Measurements from ENCODE around the gene BRPF1. TPM values are rescaled to one million over a fixed set of nuclear protein-coding genes. Genes with fewer than 3 reads are reported as not detected.
"Not testable (repeated sequence)": the region's sequence is repeated elsewhere in the genome, so short reads cannot be mapped to it uniquely, and the experiment has no call there.

Gene BRPF1
- total and polyA plus RNA-seq, 10 donors, result 5.5 to 31.9 (median 26.6) TPM

GRCh38 chr3:9768141-9768775 lies 36.7 kb downstream of the BRPF1 start:
- intact Hi-C loops (cut with DNase I; ENCODE audit: low total_unique reads), result no loop called here
- Histone ChIP-seq H3K4me1 (peaks cover 6 to 56% (median 44%) of the 10 kb centered on the region in 6 donors), H3K4me3 (no peak overlapping the region), H3K27ac (peak overlapping the region in 3 of 8 donors; percentile 41 to 85 (median 72)), H3K27me3 (replicated peaks in 1 of 7) (peaks cover 0 to 11% (median 0%) of the 10 kb centered on the region in 7 donors), H3K9me3 (no peaks in the 10 kb centered on the region), H3K36me3 (peaks cover 0 to 27% (median 0%) of the 10 kb centered on the region in 6 donors)
- DNase-seq, result no peak
- WGBS, 5 donors, result 80 to 99% (median 86%) methylated on average over 5 to 6 of the region's 6 CpGs
- TF ChIP-seq CTCF (IDR thresholded peaks at IDR 0.05 in 8 of 11, conservative IDR thresholded peaks at IDR 0.05 in 3 of 11) (no peak), POLR2A (IDR thresholded peaks at IDR 0.05) (no peak), POLR2AphosphoS5 (IDR thresholded peaks at IDR 0.05) (no peak)

- Histone ChIP-seq H3K27ac (peak overlapping the region in 6 of 8 donors; percentile 69 to 85 (median 78)), H3K4me3 (peak overlapping the region in 7 of 8 donors; percentile 35 to 71 (median 47)), H3K27me3 (replicated peaks in 1 of 7) (peaks cover 0 to 11% (median 0%) of the 10 kb centered on the region in 7 donors), H3K36me3 (peaks cover 0 to 19% (median 0%) of the 10 kb centered on the region in 6 donors), H3K9me3 (no peaks in the 10 kb centered on the region), H3K4me1 (peaks cover 6 to 56% (median 44%) of the 10 kb centered on the region in 6 donors)
- no peak for DNase-seq
- 80 to 86% (median 85%) methylated on average over 5 of the region's 5 CpGs for WGBS, 5 donors
- intact Hi-C loops (cut with DNase I; ENCODE audit: low total_unique reads), result no loop called here
- TF ChIP-seq CTCF (IDR thresholded peaks at IDR 0.05 in 8 of 11, conservative IDR thresholded peaks at IDR 0.05 in 3 of 11) (no peak), POLR2A (IDR thresholded peaks at IDR 0.05) (no peak), POLR2AphosphoS5 (IDR thresholded peaks at IDR 0.05) (no peak)
These were observed 37.5 kb downstream of the BRPF1 start for GRCh38 chr3:9769012-9769411.

- WGBS, 5 donors, result 12 to 24% (median 14%) methylated on average over 15 to 49 of the region's 49 CpGs
- Histone ChIP-seq H3K27ac (peak within 1 kb of the TSS; percentile 53 to 85 (median 78)), H3K36me3 (peaks cover 0 to 13% (median 0%) of the 10 kb centered on the region in 6 donors), H3K9me3 (no peaks in the 10 kb centered on the region), H3K27me3 (replicated peaks in 1 of 7) (peaks cover 0 to 11% (median 0%) of the 10 kb centered on the region in 7 donors), H3K4me1 (peaks cover 6 to 56% (median 44%) of the 10 kb centered on the region in 6 donors), H3K4me3 (peak within 1 kb of the TSS; percentile 35 to 71 (median 49))
- peak; percentile 92 for DNase-seq
- intact Hi-C loops (cut with DNase I; ENCODE audit: low total_unique reads), result no loop called here
- TF ChIP-seq POLR2AphosphoS5 (IDR thresholded peaks at IDR 0.05), result peak; percentile 69 to 83 (median 82)
- TF ChIP-seq POLR2A (IDR thresholded peaks at IDR 0.05), result no peak
These were observed 38.1 kb downstream of the BRPF1 start, which contains the start of gene CAMK1 for GRCh38 chr3:9769426-9770275. Gene CAMK1 (minus strand): TSS chr3:9769947. CDS start chr3:9767749, 2,198 bp downstream.

- Histone ChIP-seq H3K9me3 (no peaks in the 10 kb centered on the region), H3K27ac (peak overlapping the region; percentile 53 to 85 (median 78)), H3K36me3 (peaks cover 0 to 8% (median 0%) of the 10 kb centered on the region in 6 donors), H3K4me3 (peak overlapping the region; percentile 35 to 71 (median 49)), H3K4me1 (peaks cover 6 to 56% (median 44%) of the 10 kb centered on the region in 6 donors), H3K27me3 (replicated peaks in 1 of 7) (peaks cover 0 to 11% (median 0%) of the 10 kb centered on the region in 7 donors)
- TF ChIP-seq CTCF (IDR thresholded peaks at IDR 0.05 in 8 of 11, conservative IDR thresholded peaks at IDR 0.05 in 3 of 11) (no peak), POLR2AphosphoS5 (IDR thresholded peaks at IDR 0.05) (peak in 1 of 3 donors; percentile 39)
- DNase-seq, result no peak
- intact Hi-C loops (cut with DNase I; ENCODE audit: low total_unique reads), result no loop called here
- WGBS, 5 donors, result 26 to 33% (median 31%) methylated on average over 15 of the region's 15 CpGs
These were observed 38.8 kb downstream of the BRPF1 start for GRCh38 chr3:9770276-9770812.

- H3K36me3 ChIP-seq; H3K4me3 ChIP-seq; DNase-seq; H3K9me3 ChIP-seq; intact Hi-C loops (cut with DNase I; ENCODE audit: low total_unique reads): not testable (repeated sequence)
- Histone ChIP-seq H3K27ac (peak overlapping the region in 4 of 8 donors; percentile 69 to 85 (median 80)), H3K27me3 (replicated peaks in 1 of 7) (peaks cover 0 to 11% (median 0%) of the 10 kb centered on the region in 7 donors), H3K4me1 (peaks cover 6 to 52% (median 44%) of the 10 kb centered on the region in 6 donors)
- 88 to 93% (median 88%) methylated on average over 2 of the region's 2 CpGs for WGBS, 5 donors
These were observed 39.5 kb downstream of the BRPF1 start for GRCh38 chr3:9771007-9771406.

All from spleen (tissue), 11 donors.